Psoas muscle (tissue), 8 donors: ENCODE data around the gene GSTCD. TPM values are rescaled to one million over a fixed set of nuclear protein-coding genes. Genes with fewer than 3 reads are reported as not detected.

Source experiments
- ATAC-seq, 4 donors: fragments of 200-7000 bp; cut with Tn5 transposase; one replicate each; pipeline ENCODE4 v1.9.1; 2020; ENCODE audit warnings: moderate library complexity in 3 of 4, mild to moderate bottlenecking in 2 of 4
- DNase-seq, 2 donors: peaks; one replicate each; pipeline ENCODE4 v3.0.0-alpha.2; 2020
- H3K27ac ChIP-seq: fragments of 200-600 bp; one replicate; pipeline ENCODE4 v1.8.0; 2022
- H3K27me3 ChIP-seq, 3 donors: fragments of 200-600 bp in 1 of 3; one replicate each; pipeline versions ENCODE4 v1.6.1 to v1.8.0; 2013 to 2022; ENCODE audit warnings: low read length in 2 of 3, mild to moderate bottlenecking in 2 of 3, moderate library complexity in 1 of 3; ENCODE audit not compliant: insufficient read depth in 3 of 3
- H3K36me3 ChIP-seq, 2 donors: fragments of 200-600 bp in 1 of 2; one replicate each; pipeline versions ENCODE4 v1.6.1 to v1.8.0; 2013 to 2022; ENCODE audit warnings: low read depth in 1 of 2, mild to moderate bottlenecking in 1 of 2, moderate library complexity in 1 of 2; ENCODE audit not compliant: insufficient read depth in 1 of 2
- H3K4me1 ChIP-seq: fragments of 200-600 bp; one replicate; pipeline ENCODE4 v1.8.0; 2022
- H3K4me3 ChIP-seq: fragments of 200-600 bp; one replicate; pipeline ENCODE4 v1.8.0; 2022; ENCODE audit warnings: mild to moderate bottlenecking
- H3K9me3 ChIP-seq: fragments of 200-600 bp; one replicate; pipeline ENCODE4 v1.8.0; 2022
- WGBS, 3 donors: extraction: QIAGEN DNeasy Blood & Tissue Kit; methylation state at CpG; one replicate each; pipeline versions ENCODE4 v1.1.6 to v1.1.7; 2013; 5-methylcytosine and 5-hydroxymethylcytosine counted together
- intact Hi-C, 2 donors: fragments of 100-400 bp; cut with DNase I; formaldehyde crosslinking; loops; one replicate each; pipeline versions ENCODE4 v1.11.0 to v1.14.2; 2022
- long read RNA-seq, 2 donors: library from polyadenylated mRNA; unstranded; transcript quantifications; one replicate each; pipeline ENCODE4 v2.0.0, GENCODE V29; 2021
- polyA plus RNA-seq, 3 donors: library from polyadenylated mRNA; stranded (reverse); fragments of 200-250 nt; gene quantifications; one replicate each; pipeline ENCODE4 v1.2.3, GENCODE V29; 2013
- total RNA-seq, 4 donors: library from RNA; stranded (reverse); fragmentation: NEBNext Ultra II Directional in 2 of 4; extraction: Animal tissue kit (Norgen Biotek cat#: 25700) in 2 of 4; gene quantifications; one replicate each; pipeline versions ENCODE4 v1.2.1 to v1.2.4, GENCODE V29; 2021 to 2023
- TF ChIP-seq, protein P1 (sequence below): fragments of 200-600 bp; IDR thresholded peaks from one replicate; pipeline ENCODE4 v1.8.0; 2022; ENCODE audit warnings: antibody characterized with exemption
- donor health status: healthy with polysubstance abuse.
- donor health status: DM: no; HTN: no; CAD: no; lungs with moderate emphysema.
- donor health status: Bipolar disorder and iron deficiency.
- donor health status: healthy.
- donor health status: DM: yes; HTN: yes; CAD: no.
- donor health status: DM: no; HTN: no; CAD: no.
- donor health status: DM: no; HTN: no; CAD: no.
- donor health status: DM: yes; HTN: yes; CAD: no.

The GSTCD gene, protein sequence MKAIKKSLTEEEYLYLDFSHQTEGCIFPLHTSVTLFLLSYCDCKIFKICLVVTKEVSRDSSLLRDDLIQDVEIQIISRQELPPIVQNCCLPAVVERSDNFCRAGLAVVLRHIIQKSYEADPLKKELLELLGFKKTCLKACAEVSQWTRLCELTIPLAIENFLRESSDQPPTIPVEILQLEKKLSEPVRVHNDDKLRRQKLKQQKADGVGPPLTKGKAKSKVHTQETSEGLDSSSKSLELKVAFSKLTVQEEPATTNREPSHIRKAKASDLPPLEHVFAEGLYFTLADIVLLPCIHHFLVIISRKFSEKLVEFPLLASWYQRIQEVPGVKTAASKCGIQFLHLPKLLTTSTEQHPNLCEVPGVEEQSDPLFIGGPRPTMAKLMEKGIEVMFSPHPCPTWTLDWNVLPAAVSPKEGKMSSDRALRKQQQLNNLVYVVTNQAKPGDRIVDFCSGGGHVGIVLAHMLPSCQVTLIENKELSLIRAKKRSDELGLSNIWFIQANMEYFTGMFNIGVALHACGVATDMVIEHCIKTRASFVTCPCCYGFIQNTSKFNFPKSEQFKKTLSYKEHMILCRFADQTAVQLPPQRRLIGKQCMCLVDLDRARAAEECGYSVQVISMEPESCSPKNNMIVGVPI
- 1 to 10 TPM; 2.6 to 6.6 (median 4.5) TPM for total RNA-seq
- polyA plus RNA-seq, result 1 to 10 TPM in 2 of 3 donors, under 1 TPM in 1; 0.82 to 4.7 (median 2.8) TPM
- long read RNA-seq, donor 1, partial matches to known transcripts, result 1 of 1 reads
- long read RNA-seq, donor 1, other reads (novel, unspliced or antisense), result 0 of 1 reads
- long read RNA-seq, donor 2, partial matches to known transcripts, result 2 of 2 reads
- long read RNA-seq, donor 2, other reads (novel, unspliced or antisense), result 0 of 2 reads

DNA sequence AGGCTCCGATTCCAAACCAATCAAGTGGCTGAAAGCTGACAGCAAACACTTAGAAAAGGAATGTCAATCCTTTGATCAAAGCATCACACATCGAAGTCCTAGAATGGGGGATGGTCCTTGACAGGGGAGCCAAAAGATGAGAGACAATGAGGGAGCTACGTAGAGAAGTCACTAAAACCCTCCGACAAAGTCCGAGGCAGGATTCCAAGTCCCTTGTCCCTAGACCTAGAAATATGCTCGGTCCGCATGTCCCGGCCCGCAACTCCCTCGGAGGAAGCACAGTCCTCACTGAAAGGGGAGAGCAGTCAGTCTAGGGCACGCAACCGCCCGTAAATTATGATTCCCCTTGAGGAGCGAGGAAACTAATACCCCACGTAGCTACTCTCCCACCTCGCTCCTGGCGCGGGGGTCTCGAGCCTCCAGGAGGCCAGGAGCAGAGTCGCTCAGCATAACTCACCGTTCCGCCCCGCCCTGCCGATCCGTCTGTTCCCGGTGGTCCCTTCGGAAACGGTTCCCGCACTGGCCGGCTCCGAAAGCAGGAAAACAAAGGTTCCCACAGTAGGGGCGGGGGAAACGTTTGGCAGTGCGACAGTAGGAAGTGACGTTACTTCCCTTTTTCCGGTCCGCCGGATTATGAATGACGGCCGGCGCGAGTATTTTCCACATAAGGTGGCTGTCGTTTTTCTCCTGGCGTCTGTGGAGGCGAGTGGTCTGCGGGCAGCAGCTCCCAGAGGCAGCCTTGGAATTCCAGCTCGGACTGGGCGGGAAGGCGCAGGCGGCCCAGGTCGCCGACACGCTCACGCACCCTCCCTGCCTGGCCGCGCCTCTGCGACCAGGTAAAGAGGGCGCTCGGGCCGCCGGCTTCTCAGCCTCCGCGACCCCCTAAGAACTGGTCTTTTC, at the start of gene GSTCD, which contains the start of gene INTS12:
TSS of gene GSTCD (plus strand) at position 604 of the 900 bp plus-strand sequence. CDS start 8,830 bp downstream, outside the sequence.
TSS of gene INTS12 (minus strand) at position 509 of the 900 bp plus-strand sequence. CDS start 8,684 bp downstream, outside the sequence.
- peaks cover 15% of the 10 kb centered on the region for H3K4me1 ChIP-seq
- H3K27ac ChIP-seq, result peak within 1 kb of the TSS; percentile 91
- peak within 1 kb of the TSS; percentile 95 for H3K4me3 ChIP-seq
- H3K36me3 ChIP-seq, result peaks cover 0 to 3% of the 10 kb centered on the region in 2 donors
- no peaks in the 10 kb centered on the region for H3K27me3 ChIP-seq
- ATAC-seq (peak; percentile 97 to 99 (median 99)), DNase-seq (peak; percentile 91 to 95)
- intact Hi-C loops, result loop anchor here in 1 of 2 donors (5.0 kb wide), 3 partner anchors 191 to 566 kb away; partner anchors contain the start of gene PPA2
- 0% methylated on average over 55 to 63 of the region's 63 CpGs for WGBS, 3 donors
- TF ChIP-seq, protein P1, sequence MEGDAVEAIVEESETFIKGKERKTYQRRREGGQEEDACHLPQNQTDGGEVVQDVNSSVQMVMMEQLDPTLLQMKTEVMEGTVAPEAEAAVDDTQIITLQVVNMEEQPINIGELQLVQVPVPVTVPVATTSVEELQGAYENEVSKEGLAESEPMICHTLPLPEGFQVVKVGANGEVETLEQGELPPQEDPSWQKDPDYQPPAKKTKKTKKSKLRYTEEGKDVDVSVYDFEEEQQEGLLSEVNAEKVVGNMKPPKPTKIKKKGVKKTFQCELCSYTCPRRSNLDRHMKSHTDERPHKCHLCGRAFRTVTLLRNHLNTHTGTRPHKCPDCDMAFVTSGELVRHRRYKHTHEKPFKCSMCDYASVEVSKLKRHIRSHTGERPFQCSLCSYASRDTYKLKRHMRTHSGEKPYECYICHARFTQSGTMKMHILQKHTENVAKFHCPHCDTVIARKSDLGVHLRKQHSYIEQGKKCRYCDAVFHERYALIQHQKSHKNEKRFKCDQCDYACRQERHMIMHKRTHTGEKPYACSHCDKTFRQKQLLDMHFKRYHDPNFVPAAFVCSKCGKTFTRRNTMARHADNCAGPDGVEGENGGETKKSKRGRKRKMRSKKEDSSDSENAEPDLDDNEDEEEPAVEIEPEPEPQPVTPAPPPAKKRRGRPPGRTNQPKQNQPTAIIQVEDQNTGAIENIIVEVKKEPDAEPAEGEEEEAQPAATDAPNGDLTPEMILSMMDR, result no peak
- no peaks in the 10 kb centered on the region for H3K9me3 ChIP-seq

DNA sequence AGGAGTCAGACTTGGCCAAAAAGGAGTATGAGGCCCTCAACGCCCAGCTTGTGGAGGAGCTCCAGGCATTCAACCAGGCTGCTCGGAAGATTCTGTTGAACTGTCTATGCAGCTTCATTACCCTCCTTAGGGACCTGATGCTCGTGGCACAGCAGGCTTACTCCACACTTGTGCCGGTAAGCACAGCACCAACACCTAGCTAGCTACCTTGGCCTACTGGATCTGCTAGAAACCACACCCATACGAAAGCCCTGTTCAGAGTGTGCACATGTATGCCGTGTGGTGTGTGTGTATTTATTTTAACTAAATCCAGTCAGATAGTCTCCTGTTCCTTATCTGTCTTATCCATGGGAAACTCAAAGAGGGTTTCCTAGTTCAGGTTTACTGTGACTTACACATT, 49.4 kb upstream of the GSTCD start:
- Histone ChIP-seq H3K9me3 (no peaks in the 10 kb centered on the region), H3K27me3 (no peaks in the 10 kb centered on the region), H3K4me1 (no peaks in the 10 kb centered on the region), H3K4me3 (no peak overlapping the region), H3K36me3 (no peaks in the 10 kb centered on the region), H3K27ac (no peak overlapping the region)
- no peak for DNase-seq
- TF ChIP-seq, protein P1, result no peak
- no peak for ATAC-seq
- intact Hi-C loops, result no loop called here
- 79 to 86% (median 85%) methylated on average over 6 of the region's 6 CpGs for WGBS, 3 donors

GRCh38 chr4:105661028-105661427, 47.6 kb upstream of the GSTCD start:
- Histone ChIP-seq H3K36me3 (no peaks in the 10 kb centered on the region), H3K4me1 (no peaks in the 10 kb centered on the region), H3K27me3 (no peaks in the 10 kb centered on the region), H3K27ac (no peak overlapping the region), H3K4me3 (no peak overlapping the region), H3K9me3 (no peaks in the 10 kb centered on the region)
- 96 to 97% (median 97%) methylated on average over 3 of the region's 3 CpGs for WGBS, 3 donors
- TF ChIP-seq, protein P1, result no peak
- intact Hi-C loops, result loop anchor here in 1 of 2 donors (10.0 kb wide), 1 partner anchor 136 kb away; no protein-coding TSS in a partner anchor
- ATAC-seq, result no peak
- no peak for DNase-seq
